ENCODE measurements around the gene KLF13. TPM values are rescaled to one million over a fixed set of nuclear protein-coding genes. Genes with fewer than 3 reads are reported as not detected.
A peak's percentile ranks its signal among the peaks of the same experiment; 100 is the strongest.

KLF13 gene
- total RNA-seq, 4 donors from 2014 or later, result 18.3 to 50.2 (median 32.9) TPM

GRCh38 chr15:31333820-31334219 is 7.2 kb downstream of the KLF13 start:
- no peak for TF ChIP-seq CTCF (IDR thresholded peaks at IDR 0.05 in 4 of 5, conservative IDR thresholded peaks at IDR 0.05 in 1 of 5)
- no peak for TF ChIP-seq POLR2A (IDR thresholded peaks at IDR 0.05)
- no peaks in the 10 kb centered on the region for H3K27me3 ChIP-seq
- H3K4me1 ChIP-seq, result peaks cover 92% of the 10 kb centered on the region in 2 donors
- DNase-seq, result no peak
- intact Hi-C loops (cut with DNase I; ENCODE audit: low total_unique reads), result no loop called here
- no peak for ATAC-seq
- no peaks in the 10 kb centered on the region for H3K36me3 ChIP-seq
- in situ Hi-C loops (cut with MboI; ENCODE audit: low sequenced_read_pairs in 4 of 4), result loop anchor here in 2 of 4 donors (10.0 to 25.0 kb wide), 2 partner anchors 61 to 372 kb away; no protein-coding TSS in a partner anchor
- peak overlapping the region; percentile 79 to 99 (median 91) for H3K27ac ChIP-seq
- H3K9me3 ChIP-seq, result no peaks in the 10 kb centered on the region
- no peak overlapping the region for H3K4me3 ChIP-seq

- H3K36me3 ChIP-seq, result no peaks in the 10 kb centered on the region
- peaks cover 90 to 93% of the 10 kb centered on the region in 2 donors for H3K4me1 ChIP-seq
- peak overlapping the region; percentile 79 to 99 (median 91) for H3K27ac ChIP-seq
- H3K27me3 ChIP-seq, result no peaks in the 10 kb centered on the region
- intact Hi-C loops (cut with DNase I; ENCODE audit: low total_unique reads) (no loop called here), in situ Hi-C loops (cut with MboI; ENCODE audit: low sequenced_read_pairs in 4 of 4) (loop anchor here in 2 of 4 donors (10.0 to 25.0 kb wide), 2 partner anchors 59 to 374 kb away; no protein-coding TSS in a partner anchor)
- ATAC-seq (peak in 1 of 2 donors; percentile 24), DNase-seq (no peak)
- no peak overlapping the region for H3K4me3 ChIP-seq
- no peak for TF ChIP-seq CTCF (IDR thresholded peaks at IDR 0.05 in 4 of 5, conservative IDR thresholded peaks at IDR 0.05 in 1 of 5)
- H3K9me3 ChIP-seq, result no peaks in the 10 kb centered on the region
These were observed 9.5 kb downstream of the KLF13 start for GRCh38 chr15:31335989-31336592.

GRCh38 chr15:31336593-31337295 is 10.1 kb downstream of the KLF13 start:
- in situ Hi-C loops (cut with MboI; ENCODE audit: low sequenced_read_pairs in 4 of 4), result loop anchor here in 2 of 4 donors (10.0 to 25.0 kb wide), 2 partner anchors 58 to 374 kb away; no protein-coding TSS in a partner anchor
- peaks cover 89 to 90% of the 10 kb centered on the region in 2 donors for H3K4me1 ChIP-seq
- intact Hi-C loops (cut with DNase I; ENCODE audit: low total_unique reads), result no loop called here
- H3K27ac ChIP-seq, result peak overlapping the region; percentile 79 to 99 (median 91)
- H3K4me3 ChIP-seq, result no peak overlapping the region
- H3K27me3 ChIP-seq, result no peaks in the 10 kb centered on the region
- no peak for TF ChIP-seq POLR2A (IDR thresholded peaks at IDR 0.05)
- TF ChIP-seq CTCF (IDR thresholded peaks at IDR 0.05 in 4 of 5, conservative IDR thresholded peaks at IDR 0.05 in 1 of 5), result no peak
- no peak for DNase-seq
- H3K36me3 ChIP-seq, result no peaks in the 10 kb centered on the region
- ATAC-seq, result no peak
- no peaks in the 10 kb centered on the region for H3K9me3 ChIP-seq

- ATAC-seq (no peak), DNase-seq (no peak)
- no peaks in the 10 kb centered on the region for H3K9me3 ChIP-seq
- peak overlapping the region; percentile 79 to 99 (median 91) for H3K27ac ChIP-seq
- no peaks in the 10 kb centered on the region for H3K36me3 ChIP-seq
- H3K27me3 ChIP-seq, result no peaks in the 10 kb centered on the region
- TF ChIP-seq POLR2A (IDR thresholded peaks at IDR 0.05) (no peak), CTCF (IDR thresholded peaks at IDR 0.05 in 4 of 5, conservative IDR thresholded peaks at IDR 0.05 in 1 of 5) (no peak)
- intact Hi-C loops (cut with DNase I; ENCODE audit: low total_unique reads) (no loop called here), in situ Hi-C loops (cut with MboI; ENCODE audit: low sequenced_read_pairs in 4 of 4) (loop anchor here in 2 of 4 donors (10.0 to 25.0 kb wide), 2 partner anchors 57 to 375 kb away; no protein-coding TSS in a partner anchor)
- peaks cover 89 to 92% of the 10 kb centered on the region in 2 donors for H3K4me1 ChIP-seq
- no peak overlapping the region for H3K4me3 ChIP-seq
These were observed 10.9 kb downstream of the KLF13 start for GRCh38 chr15:31337352-31338031.
